Natural killer cell (primary cell): ENCODE data around the gene CIB2. TPM values are rescaled to one million over a fixed set of nuclear protein-coding genes. Genes with fewer than 3 reads are reported as not detected.

Source experiments
- ATAC-seq, 3 donors: fragments of 150-1000 bp in 2 of 3; fragments of 200-7000 bp in 1 of 3; cut with Tn5 transposase; 1 replicate in 1 of 3; 2 replicates in 2 of 3; pipeline ENCODE4 v1.10.0; 2021; ENCODE audit warnings: mild to moderate bottlenecking in 2 of 3, moderate library complexity in 2 of 3
- DNase-seq, 2 donors: peaks; one replicate each; pipeline versions ENCODE4 v3.0.0 to v3.0.0-alpha.2; 2013 to 2021; ENCODE audit warnings: mixed read lengths in 1 of 2
- H3K27ac ChIP-seq: one replicate; pipeline ENCODE4 v1.5.1; 2013; ENCODE audit warnings: mild to moderate bottlenecking, low read length
- H3K27me3 ChIP-seq: one replicate; pipeline ENCODE4 v1.6.1; 2013; ENCODE audit warnings: low read length; ENCODE audit not compliant: control insufficient read depth, insufficient read depth
- H3K36me3 ChIP-seq: one replicate; pipeline ENCODE4 v1.6.1; 2013; ENCODE audit warnings: low read length; ENCODE audit not compliant: control insufficient read depth, insufficient read depth
- H3K4me1 ChIP-seq: one replicate; pipeline ENCODE4 v1.6.1; 2013; ENCODE audit warnings: low read length; ENCODE audit not compliant: control insufficient read depth, insufficient read depth
- H3K4me3 ChIP-seq: one replicate; pipeline ENCODE4 v1.5.1; 2013; ENCODE audit warnings: low read length
- H3K9me3 ChIP-seq: one replicate; pipeline ENCODE4 v1.6.1; 2013; ENCODE audit warnings: low read length; ENCODE audit not compliant: control insufficient read depth, insufficient read depth
- H3K27ac Mint-ChIP-seq, 2 donors: one replicate each; pipeline ENCODE4 v1.8.0; 2022; ENCODE audit warnings: mild to moderate bottlenecking in 2 of 2, mixed read lengths in 2 of 2, moderate library complexity in 1 of 2
- H3K27me3 Mint-ChIP-seq, 2 donors: one replicate each; pipeline ENCODE4 v1.8.0; 2022; ENCODE audit warnings: low read depth in 2 of 2, mixed read lengths in 2 of 2
- H3K36me3 Mint-ChIP-seq: one replicate; pipeline ENCODE4 v1.8.0; 2022; ENCODE audit warnings: mixed read lengths
- H3K4me1 Mint-ChIP-seq, 2 donors: one replicate each; pipeline ENCODE4 v1.8.0; 2022; ENCODE audit warnings: mixed read lengths in 2 of 2
- H3K4me3 Mint-ChIP-seq: one replicate; pipeline ENCODE4 v1.8.0; 2022; ENCODE audit warnings: mild to moderate bottlenecking, moderate library complexity, mixed read lengths
- H3K9me3 Mint-ChIP-seq, 2 donors: one replicate each; pipeline ENCODE4 v1.8.0; 2022; ENCODE audit warnings: mixed read lengths in 2 of 2
- CTCF ChIP-seq: fragments of 200-600 bp; IDR thresholded peaks from one replicate; pipeline ENCODE4 v1.8.0; 2022; ENCODE audit warnings: antibody characterized with exemption
- WGBS: methylation state at CpG from one replicate; pipeline ENCODE4 v1.1.7; 2013; ENCODE audit warnings: missing lambda C conversion rate; ENCODE audit not compliant: insufficient coverage; 5-methylcytosine and 5-hydroxymethylcytosine counted together
- intact Hi-C: fragments of 100-400 bp; cut with micrococcal nuclease; formaldehyde crosslinking; loops from one replicate; pipeline ENCODE4 v1.14.2; 2022
- total RNA-seq, 4 donors: library from RNA; stranded (reverse); fragments of 120-200 nt in 1 of 4; gene quantifications; one replicate each; pipeline versions ENCODE4 v1.2.3 to v1.2.4, GENCODE V29; 2013 to 2022

The CIB2 gene
- total RNA-seq, 3 donors from 2014 or later (not counting 1 experiment from before 2014, with no cell fraction given), result 0.25 to 1.5 (median 0.99) TPM

- peaks cover 40% of the 10 kb centered on the region for H3K36me3 ChIP-seq
- Mint-ChIP-seq H3K27me3 (no peaks in the 10 kb centered on the region), H3K36me3 (peaks cover 25% of the 10 kb centered on the region), H3K9me3 (no peaks in the 10 kb centered on the region), H3K4me1 (no peaks in the 10 kb centered on the region), H3K27ac (no peak overlapping the region), H3K4me3 (no peak overlapping the region)
- peaks cover 14% of the 10 kb centered on the region for H3K4me1 ChIP-seq
- DNase-seq (peak in 1 of 2 donors; percentile 58), ATAC-seq (no peak)
- H3K27ac ChIP-seq, result no peak overlapping the region
- H3K27me3 ChIP-seq, result no peaks in the 10 kb centered on the region
- WGBS, result 76% methylated on average over 8 of the region's 10 CpGs
- no peak overlapping the region for H3K4me3 ChIP-seq
- H3K9me3 ChIP-seq, result no peaks in the 10 kb centered on the region
- no peak for TF ChIP-seq CTCF
- intact Hi-C loops, result no loop called here
Measured at GRCh38 chr15:78167227-78167888, 36.1 kb upstream of the CIB2 start.

- 100% methylated on average over 2 of the region's 2 CpGs for WGBS
- H3K27ac Mint-ChIP-seq, result no peak overlapping the region
- intact Hi-C loops, result no loop called here
- peaks cover 53% of the 10 kb centered on the region for H3K36me3 ChIP-seq
- ATAC-seq, result no peak
- H3K9me3 ChIP-seq, result no peaks in the 10 kb centered on the region
- no peak overlapping the region for H3K27ac ChIP-seq
- no peaks in the 10 kb centered on the region for H3K4me1 ChIP-seq
- no peaks in the 10 kb centered on the region for H3K4me1 Mint-ChIP-seq
- no peak overlapping the region for H3K4me3 Mint-ChIP-seq
- H3K27me3 ChIP-seq, result no peaks in the 10 kb centered on the region
- no peak for DNase-seq
- TF ChIP-seq CTCF, result no peak
- H3K4me3 ChIP-seq, result no peak overlapping the region
- H3K27me3 Mint-ChIP-seq, result no peaks in the 10 kb centered on the region
- H3K9me3 Mint-ChIP-seq, result no peaks in the 10 kb centered on the region
- H3K36me3 Mint-ChIP-seq, result peaks cover 13% of the 10 kb centered on the region
Measured at GRCh38 chr15:78164010-78164409, 32.8 kb upstream of the CIB2 start.

- H3K27me3 Mint-ChIP-seq, result no peaks in the 10 kb centered on the region
- no peak overlapping the region for H3K27ac Mint-ChIP-seq
Measured at GRCh38 chr15:78162038-78162437, 30.8 kb upstream of the CIB2 start.

More at GRCh38 chr15:78162038-78162437, 30.8 kb upstream of the CIB2 start:
- 96% methylated on average over 13 of the region's 13 CpGs for WGBS
- peaks cover 51% of the 10 kb centered on the region for H3K36me3 ChIP-seq
- no peaks in the 10 kb centered on the region for H3K4me1 ChIP-seq
- intact Hi-C loops, result no loop called here
- no peak overlapping the region for H3K27ac ChIP-seq
- no peak for TF ChIP-seq CTCF
- ATAC-seq (no peak), DNase-seq (peak in 1 of 2 donors; percentile 54)
- no peak overlapping the region for H3K4me3 ChIP-seq
- H3K27me3 ChIP-seq, result no peaks in the 10 kb centered on the region
- Mint-ChIP-seq H3K4me1 (no peaks in the 10 kb centered on the region), H3K9me3 (no peaks in the 10 kb centered on the region), H3K4me3 (no peak overlapping the region), H3K36me3 (peaks cover 7% of the 10 kb centered on the region)
- no peaks in the 10 kb centered on the region for H3K9me3 ChIP-seq
